Left lung (tissue), 10 donors: ENCODE data around the gene GLRA2. TPM values are rescaled to one million over a fixed set of nuclear protein-coding genes. Genes with fewer than 3 reads are reported as not detected.

Source experiments
- ATAC-seq: fragments of 200-7000 bp; cut with Tn5 transposase; one replicate; pipeline ENCODE4 v1.9.1; 2020; ENCODE audit warnings: moderate library complexity
- DNase-seq, 4 donors: peaks; one replicate each; pipeline ENCODE4 v3.0.0-alpha.2; 2013 to 2020
- H3K27ac ChIP-seq, 2 donors: fragments of 200-600 bp; sonication (generic) in 1 of 2; one replicate each; pipeline versions ENCODE4 v1.5.0 to v1.8.0; 2020 to 2021
- H3K27me3 ChIP-seq, 2 donors: fragments of 200-600 bp; sonication (generic) in 1 of 2; one replicate each; pipeline versions ENCODE4 v1.5.0 to v1.8.0; 2020 to 2021
- H3K36me3 ChIP-seq, 2 donors: fragments of 200-600 bp; sonication (generic) in 1 of 2; one replicate each; pipeline versions ENCODE4 v1.5.0 to v1.8.0; 2020 to 2021
- H3K4me1 ChIP-seq, 2 donors: fragments of 200-600 bp; one replicate each; pipeline ENCODE4 v1.8.0; 2021
- H3K4me3 ChIP-seq, 2 donors: fragments of 200-600 bp; sonication (generic) in 1 of 2; one replicate each; pipeline versions ENCODE4 v1.5.0 to v1.8.0; 2020 to 2021; ENCODE audit warnings: mild to moderate bottlenecking in 1 of 2
- H3K9me3 ChIP-seq, 2 donors: fragments of 200-600 bp; sonication (generic) in 1 of 2; one replicate each; pipeline versions ENCODE4 v1.5.0 to v1.8.0; 2020 to 2021
- CTCF ChIP-seq, 2 donors: fragments of 200-600 bp; sonication (generic) in 1 of 2; IDR thresholded peaks; one replicate each; pipeline versions ENCODE4 v1.5.0 to v1.8.0; 2021; ENCODE audit warnings: antibody characterized with exemption in 2 of 2
- intact Hi-C, 2 donors: fragments of 100-400 bp; cut with DNase I; formaldehyde crosslinking; loops; one replicate each; pipeline versions ENCODE4 v1.11.2 to v1.14.2; 2022
- polyA plus RNA-seq, 6 donors: library from polyadenylated mRNA; unstranded; fragments of 120-200 nt; gene quantifications; one replicate each; pipeline ENCODE4 v1.2.1, GENCODE V29; 2013; ENCODE audit not compliant: insufficient read length in 6 of 6
- total RNA-seq, 2 donors: library from RNA; stranded (reverse); fragmentation: NEBNext Ultra II Directional; extraction: Animal tissue kit (Norgen Biotek cat#: 25700); gene quantifications; one replicate each; pipeline ENCODE4 v1.2.1, GENCODE V29; 2021
- donor health status: DM: no; HTN: yes; CAD: no.
- donor health status: DM: no; HTN: no; CAD: no.

GLRA2 gene
- total and polyA plus RNA-seq, 8 donors, result 0.18 to 0.33 (median 0.21) TPM; not detected in 2

- no peaks in the 10 kb centered on the region for H3K4me1 ChIP-seq
- H3K9me3 ChIP-seq, result no peaks in the 10 kb centered on the region
- intact Hi-C loops, result no loop called here
- no peak overlapping the region for H3K4me3 ChIP-seq
- no peaks in the 10 kb centered on the region for H3K36me3 ChIP-seq
- TF ChIP-seq CTCF (IDR thresholded peaks at IDR 0.05), result no peak
- no peaks in the 10 kb centered on the region for H3K27me3 ChIP-seq
- DNase-seq (no peak), ATAC-seq (no peak)
- H3K27ac ChIP-seq, result no peak overlapping the region
Measured at GRCh38 chrX:14590216-14590615, 60.9 kb downstream of the GLRA2 start.

- no peaks in the 10 kb centered on the region for H3K27me3 ChIP-seq
- H3K36me3 ChIP-seq, result no peaks in the 10 kb centered on the region
- H3K9me3 ChIP-seq, result no peaks in the 10 kb centered on the region
- H3K4me1 ChIP-seq, result no peaks in the 10 kb centered on the region
- TF ChIP-seq CTCF (IDR thresholded peaks at IDR 0.05), result no peak
- DNase-seq (no peak), ATAC-seq (no peak)
- no peak overlapping the region for H3K27ac ChIP-seq
- intact Hi-C loops, result no loop called here
- no peak overlapping the region for H3K4me3 ChIP-seq
Measured at GRCh38 chrX:14590693-14591424, 61.5 kb downstream of the GLRA2 start.

- no peak for ATAC-seq
- no peak for TF ChIP-seq CTCF (IDR thresholded peaks at IDR 0.05)
Measured at GRCh38 chrX:14591976-14592375, 62.6 kb downstream of the GLRA2 start.

GRCh38 chrX:14594521-14594920 lies 65.2 kb downstream of the GLRA2 start:
- H3K27ac ChIP-seq, result no peak overlapping the region
- no peaks in the 10 kb centered on the region for H3K4me1 ChIP-seq
- no peak for ATAC-seq
- TF ChIP-seq CTCF (IDR thresholded peaks at IDR 0.05), result no peak
- intact Hi-C loops, result no loop called here
- no peak for DNase-seq
- H3K27me3 ChIP-seq, result no peaks in the 10 kb centered on the region
- no peak overlapping the region for H3K4me3 ChIP-seq
- H3K9me3 ChIP-seq, result no peaks in the 10 kb centered on the region
- no peaks in the 10 kb centered on the region for H3K36me3 ChIP-seq

More at GRCh38 chrX:14591976-14592375, 62.6 kb downstream of the GLRA2 start:
- Histone ChIP-seq H3K27me3 (no peaks in the 10 kb centered on the region), H3K4me1 (no peaks in the 10 kb centered on the region), H3K27ac (no peak overlapping the region), H3K9me3 (no peaks in the 10 kb centered on the region), H3K36me3 (no peaks in the 10 kb centered on the region), H3K4me3 (no peak overlapping the region)
- intact Hi-C loops, result no loop called here
- DNase-seq, result no peak

GRCh38 chrX:14598330-14598729 lies 69.0 kb downstream of the GLRA2 start:
- intact Hi-C loops, result no loop called here
- Histone ChIP-seq H3K4me1 (no peaks in the 10 kb centered on the region), H3K36me3 (no peaks in the 10 kb centered on the region), H3K4me3 (no peak overlapping the region), H3K27me3 (no peaks in the 10 kb centered on the region), H3K27ac (no peak overlapping the region), H3K9me3 (no peaks in the 10 kb centered on the region)
- no peak for ATAC-seq
- DNase-seq, result no peak
- no peak for TF ChIP-seq CTCF (IDR thresholded peaks at IDR 0.05)
